Heart right ventricle (tissue), 16 donors: ENCODE data around the gene ALPG. TPM values are rescaled to one million over a fixed set of nuclear protein-coding genes. Genes with fewer than 3 reads are reported as not detected.
A peak's percentile ranks its signal among the peaks of the same experiment; 100 is the strongest.
"Not testable (repeated sequence)": the region's sequence is repeated elsewhere in the genome, so short reads cannot be mapped to it uniquely, and the experiment has no call there.

Experiments
- ATAC-seq, 8 donors: fragments of 200-7000 bp; cut with Tn5 transposase; one replicate each; pipeline ENCODE4 v1.9.1; 2020; ENCODE audit warnings: mild to moderate bottlenecking in 8 of 8, moderate library complexity in 8 of 8, moderate number of reproducible peaks in 1 of 8
- DNase-seq, 2 donors: peaks; one replicate each; pipeline ENCODE4 v3.0.0-alpha.2; 2020
- H3K27ac ChIP-seq, 10 donors: fragments of 200-600 bp; sonication (generic) in 2 of 10; one replicate each; pipeline versions ENCODE4 v1.5.0 to v1.8.0; 2020 to 2022; ENCODE audit warnings: mild to moderate bottlenecking in 3 of 10
- H3K27me3 ChIP-seq, 7 donors: fragments of 200-600 bp; one replicate each; pipeline ENCODE4 v1.8.0; 2021 to 2022; ENCODE audit warnings: mild to moderate bottlenecking in 2 of 7
- H3K36me3 ChIP-seq, 9 donors: fragments of 200-600 bp; sonication (generic) in 1 of 9; one replicate each; pipeline versions ENCODE4 v1.5.0 to v1.8.0; 2020 to 2022; ENCODE audit warnings: mild to moderate bottlenecking in 2 of 9
- H3K4me1 ChIP-seq, 9 donors: fragments of 200-600 bp; sonication (generic) in 1 of 9; one replicate each; pipeline versions ENCODE4 v1.5.0 to v1.8.0; 2020 to 2022; ENCODE audit warnings: mild to moderate bottlenecking in 4 of 9
- H3K4me3 ChIP-seq, 10 donors: fragments of 200-600 bp; sonication (generic) in 2 of 10; one replicate each; pipeline versions ENCODE4 v1.5.0 to v1.8.0; 2020 to 2022; ENCODE audit warnings: mild to moderate bottlenecking in 7 of 10, moderate library complexity in 2 of 10
- H3K9me3 ChIP-seq, 11 donors: fragments of 200-600 bp in 10 of 11; sonication (generic) in 2 of 11; one replicate each; pipeline versions ENCODE4 v1.5.0 to v1.8.0; 2013 to 2022; ENCODE audit warnings: mild to moderate bottlenecking in 2 of 11, control low read depth in 1 of 11, moderate library complexity in 1 of 11
- CTCF ChIP-seq, 9 donors: fragments of 200-600 bp; sonication (generic) in 2 of 9; IDR thresholded peaks; one replicate each; pipeline versions ENCODE4 v1.5.0 to v1.8.0; 2021 to 2022; ENCODE audit warnings: antibody characterized with exemption in 9 of 9, mild to moderate bottlenecking in 5 of 9, moderate library complexity in 1 of 9
- WGBS, 2 donors: extraction: QIAGEN DNeasy Blood & Tissue Kit; methylation state at CpG; one replicate each; pipeline ENCODE4 v1.1.7; 2013; ENCODE audit warnings: inconsistent platforms in 1 of 2; 5-methylcytosine and 5-hydroxymethylcytosine counted together
- intact Hi-C, 10 donors: fragments of 100-400 bp; cut with DNase I; formaldehyde crosslinking; loops; one replicate each; pipeline versions ENCODE4 v1.11.1 to v1.14.2; 2022
- polyA plus RNA-seq, 2 donors: library from polyadenylated mRNA; stranded (reverse); fragments of 200-250 nt; gene quantifications; one replicate each; pipeline ENCODE4 v1.2.3, GENCODE V29; 2013
- total RNA-seq, 10 donors: library from RNA; stranded (reverse); fragmentation: NEBNext Ultra II Directional in 3 of 10; extraction: Animal tissue kit (Norgen Biotek cat#: 25700) in 3 of 10; gene quantifications; one replicate each; pipeline versions ENCODE4 v1.2.1 to v1.2.4, GENCODE V29; 2021 to 2023
- donor health status: Arrhythmogenic right ventricular cardiomyopathy.
- donor health status: ischemic (EF 13 %, LVEDD 7.1; RV severe dilation, severe dysfunction).
- donor health status: healthy with polysubstance abuse.
- donor health status: DM: no; HTN: yes; CAD: no.
- donor health status: DM: no; HTN: no; CAD: no.
- donor health status: ischemic (EF 25% LVEDD 6.9; RV normal size, moderate dysfunction).
- donor health status: ischemic (EF 25% LVEDD 5.7; RV mildly dilated, moderate dysfunction).
- donor health status: healthy.
- donor health status: DM: yes; HTN: yes; CAD: no.
- donor health status: Ischemic cardiomyopathy.
- donor health status: ischemic (EF 35%, LVEDD 5.7; RV mildly dilated, moderate dysfunction).
- donor health status: nonischemic (EF 11% LVEDD 7.7; RV severe dilation, severe dysfunction).
- donor health status: DM: yes; HTN: yes; CAD: no.
- donor health status: PGD.
- donor health status: ischemic (EF 29% LVEDD 5.4; RV normal size, mild dysfunction).
- donor health status: nonischemic (EF 23%, LVEDD 6.1; RV moderate dilation, normal function).

ALPG gene
- total and polyA plus RNA-seq, 12 donors: not detected

GRCh38 chr2:232444409-232445148 lies 37.9 kb downstream of the ALPG start:
- no peak overlapping the region for H3K4me3 ChIP-seq
- DNase-seq (no peak), ATAC-seq (no peak)
- peaks cover 0 to 11% (median 0%) of the 10 kb centered on the region in 9 donors for H3K4me1 ChIP-seq
- WGBS, 2 donors: 79 to 80% methylated on average over 21 of the region's 21 CpGs
- peaks cover 0 to 8% (median 0%) of the 10 kb centered on the region in 7 donors for H3K27me3 ChIP-seq
- H3K27ac ChIP-seq: no peak overlapping the region
- no peaks in the 10 kb centered on the region for H3K36me3 ChIP-seq
- TF ChIP-seq CTCF (IDR thresholded peaks at IDR 0.05): peak in 8 of 9 donors; percentile 21 to 68 (median 50)
- intact Hi-C loops: loop anchor here in 8 of 10 donors (2.0 to 10.0 kb wide), 4 partner anchors 78 to 537 kb away; partner anchors contain the start of genes PRSS56 (in 6 of the 8) and CHRND (in 1 of the 8)
- no peaks in the 10 kb centered on the region for H3K9me3 ChIP-seq

GRCh38 chr2:232445149-232445885 lies 38.7 kb downstream of the ALPG start:
- not testable (repeated sequence) for DNase-seq, H3K36me3 ChIP-seq, H3K27ac ChIP-seq, H3K4me1 ChIP-seq, ATAC-seq, H3K27me3 ChIP-seq, H3K9me3 ChIP-seq, H3K4me3 ChIP-seq
- 79 to 86% methylated on average over 26 to 27 of the region's 29 CpGs for WGBS, 2 donors
- intact Hi-C loops: loop anchor here in 5 of 10 donors (2.0 to 10.0 kb wide), 3 partner anchors 77 to 79 kb away; partner anchors contain the start of genes PRSS56 (in 4 of the 5) and CHRND (in 1 of the 5)

GRCh38 chr2:232446266-232446777 lies 39.7 kb downstream of the ALPG start:
- H3K27ac ChIP-seq, H3K4me1 ChIP-seq, H3K4me3 ChIP-seq, DNase-seq, H3K9me3 ChIP-seq, H3K36me3 ChIP-seq, H3K27me3 ChIP-seq: not testable (repeated sequence)
- ATAC-seq: peak in 4 of 8 donors; percentile 29 to 44 (median 42)
- intact Hi-C loops: loop anchor here in 7 of 10 donors (2.0 to 10.0 kb wide), 4 partner anchors 72 to 78 kb away; partner anchors contain the start of genes PRSS56 (in 4 of the 7) and CHRND (in 1 of the 7)
- TF ChIP-seq CTCF (IDR thresholded peaks at IDR 0.05): peak in 6 of 9 donors; percentile 13 to 53 (median 36)
- WGBS, 2 donors: 27 to 35% methylated on average over 6 to 7 of the region's 9 CpGs

GRCh38 chr2:232447091-232447620 lies 40.5 kb downstream of the ALPG start:
- ATAC-seq (no peak), DNase-seq (no peak)
- 84 to 86% methylated on average over 9 of the region's 9 CpGs for WGBS, 2 donors
- H3K9me3 ChIP-seq: no peaks in the 10 kb centered on the region
- H3K4me3 ChIP-seq: no peak overlapping the region
- H3K27me3 ChIP-seq: peaks cover 0 to 5% (median 0%) of the 10 kb centered on the region in 7 donors
- H3K27ac ChIP-seq: no peak overlapping the region
- intact Hi-C loops: loop anchor here in 7 of 10 donors (2.0 to 10.0 kb wide), 4 partner anchors 72 to 78 kb away; partner anchors contain the start of genes PRSS56 (in 4 of the 7) and CHRND (in 1 of the 7)
- H3K4me1 ChIP-seq: peaks cover 0 to 4% (median 0%) of the 10 kb centered on the region in 9 donors
- no peaks in the 10 kb centered on the region for H3K36me3 ChIP-seq
- TF ChIP-seq CTCF (IDR thresholded peaks at IDR 0.05): no peak
